GM12878 (cell line): ENCODE data around the gene ADD2. TPM values are rescaled to one million over a fixed set of nuclear protein-coding genes. Genes with fewer than 3 reads are reported as not detected.

Source experiments
- ATAC-seq: fragments of 200-7000 bp; cut with Tn5 transposase; 3 replicates; pipeline ENCODE4 v1.9.1; 2020; ENCODE audit warnings: mild to moderate bottlenecking, moderate library complexity
- BruUV-seq: library from RNA; stranded (reverse); fragments of 400-500 nt; replicated peaks from 2 replicates; lab custom pipeline; 2021; lab: Mats Ljungman, UMichigan
- CTCF ChIA-PET: fragments of 300-600 bp; sonication (Branson Sonifier 250); formaldehyde crosslinking; extraction: SDS; loops from one replicate; lab custom pipeline; 2021; ENCODE audit warnings: inconsistent platforms; lab: Yijun Ruan, JAX
- POLR2A ChIA-PET: fragments of 350-600 bp; formaldehyde crosslinking; extraction: SDS; loops from one replicate; lab custom pipeline; 2021; ENCODE audit warnings: inconsistent platforms; lab: Charles Lee
- RAD21 ChIA-PET: fragments of 300-600 bp; sonication (Branson Sonifier 250); formaldehyde crosslinking; loops from one replicate; lab custom pipeline; 2023; ENCODE audit warnings: antibody characterized with exemption; ENCODE audit not compliant: unreplicated experiment; lab: Charles Lee
- SMC1A ChIA-PET: fragments of 300-600 bp; sonication (Branson Sonifier 250); formaldehyde crosslinking; loops from one replicate; lab custom pipeline; 2023; ENCODE audit not compliant: unreplicated experiment, uncharacterized antibody; lab: Charles Lee
- DNase-seq: peaks from one replicate; pipeline ENCODE4 v3.0.0-alpha.2; 2011; ENCODE audit warnings: low read depth, low spot score
- FAIRE-seq: peaks from 3 replicates; lab custom pipeline; 2011; peaks lifted over from hg19 to GRCh38; lab: Jason Lieb, UNC
- H2AFZ ChIP-seq: 2 replicates; pipeline ENCODE4 v1.6.0; 2011; ENCODE audit warnings: low read depth, low read length, control low read depth; ENCODE audit not compliant: control insufficient read depth
- H3K27ac ChIP-seq: 2 replicates; pipeline ENCODE4 v1.5.1; 2011; ENCODE audit warnings: control low read depth; ENCODE audit not compliant: control insufficient read depth, insufficient read depth
- H3K27me3 ChIP-seq, 2 experiments: replicated peaks in 1 of 2; 2 replicates each; pipeline versions ENCODE4 v1.6.0 to v1.6.1; 2011; ENCODE audit warnings: low read length in 1 of 2; ENCODE audit not compliant: control insufficient read depth in 2 of 2, insufficient read depth in 2 of 2
- H3K36me3 ChIP-seq, 2 experiments: 2 replicates each; pipeline ENCODE4 v1.5.1; 2011; ENCODE audit warnings: low read length in 1 of 2; ENCODE audit not compliant: control insufficient read depth in 2 of 2, insufficient read depth in 2 of 2
- H3K4me1 ChIP-seq: 2 replicates; pipeline ENCODE4 v1.6.1; 2011; ENCODE audit warnings: mild to moderate bottlenecking, low read length, moderate library complexity, mixed read lengths; ENCODE audit not compliant: control insufficient read depth, insufficient read depth
- H3K4me2 ChIP-seq: 2 replicates; pipeline ENCODE4 v1.6.0; 2011; ENCODE audit warnings: control low read depth; ENCODE audit not compliant: control insufficient read depth, insufficient read depth
- H3K4me3 ChIP-seq: fragments of 200-600 bp; sonication (generic); 2 replicates; pipeline ENCODE4 v1.5.1; 2016
- H3K79me2 ChIP-seq: 2 replicates; pipeline ENCODE4 v1.6.0; 2011; ENCODE audit warnings: low read length; ENCODE audit not compliant: control insufficient read depth, insufficient read depth
- H3K9ac ChIP-seq: 2 replicates; pipeline ENCODE4 v1.8.0; 2011; ENCODE audit warnings: low read length, control low read depth, mixed read lengths; ENCODE audit not compliant: control insufficient read depth, insufficient read depth
- H3K9me3 ChIP-seq: replicated peaks from 3 replicates; pipeline ENCODE4 v1.5.1; 2011; ENCODE audit warnings: mild to moderate bottlenecking, low read length; ENCODE audit not compliant: control insufficient read depth, insufficient read depth
- H4K20me1 ChIP-seq: 2 replicates; pipeline ENCODE4 v1.6.0; 2011; ENCODE audit not compliant: control insufficient read depth, insufficient read depth
- BCL11A ChIP-seq: IDR thresholded peaks from 2 replicates; pipeline ENCODE4 v1.6.1; 2011; ENCODE audit warnings: low read depth, low read length
- BHLHE40 ChIP-seq, 2 experiments: fragments of 450-650 bp in 1 of 2; IDR thresholded peaks; 2 replicates each; pipeline ENCODE4 v1.6.1; 2011 to 2017; ENCODE audit warnings: low read depth in 2 of 2, borderline replicate concordance in 1 of 2, improper control_type of control experiment in 1 of 2, low read length in 1 of 2, mild to moderate bottlenecking in 1 of 2
- CBX3 ChIP-seq: fragments of 200-600 bp; sonication (generic); IDR thresholded peaks from 2 replicates; pipeline ENCODE4 v1.6.1; 2016; ENCODE audit warnings: low read depth, borderline replicate concordance
- EGR1 ChIP-seq, 2 experiments: IDR thresholded peaks; 1 replicate in 1 of 2; 2 replicates in 1 of 2; pipeline ENCODE4 v1.6.1; 2011 to 2012; ENCODE audit warnings: low read depth in 2 of 2, low read length in 2 of 2, borderline replicate concordance in 1 of 2, mild to moderate bottlenecking in 1 of 2, moderate library complexity in 1 of 2
- JUND ChIP-seq: IDR thresholded peaks from 2 replicates; pipeline ENCODE4 v1.6.1; 2012; ENCODE audit warnings: low read depth, mild to moderate bottlenecking, low read length, improper control_type of control experiment, moderate library complexity
- KLF5 ChIP-seq: fragments of 450-650 bp; IDR thresholded peaks from 2 replicates; pipeline ENCODE4 v1.6.1; 2014; ENCODE audit warnings: mild to moderate bottlenecking; ENCODE audit not compliant: partially characterized antibody
- PAX5 ChIP-seq: IDR thresholded peaks from 2 replicates; pipeline ENCODE4 v1.6.1; 2011; ENCODE audit warnings: low read depth, low read length, borderline replicate concordance
- SMAD1 ChIP-seq: fragments of 450-650 bp; IDR thresholded peaks from 2 replicates; pipeline ENCODE4 v1.6.1; 2018; ENCODE audit warnings: mild to moderate bottlenecking, low read depth; ENCODE audit not compliant: partially characterized antibody
- SP1 ChIP-seq: IDR thresholded peaks from one replicate; pipeline ENCODE4 v1.6.1; 2011; ENCODE audit warnings: low read depth, low read length
- WGBS: methylation state at CpG from one replicate; pipeline ENCODE4 v1.1.6; 2016; ENCODE audit warnings: low lambda C conversion rate; ENCODE audit not compliant: insufficient replicate concordance, insufficient coverage; ENCODE audit errors: missing lambda C conversion rate; 5-methylcytosine and 5-hydroxymethylcytosine counted together
- in situ Hi-C: fragments of 300-500 bp; cut with MboI; formaldehyde crosslinking; loops from 9 replicates; pipeline ENCODE4 v1.14.3; 2018; ENCODE audit warnings: mixed read lengths
- intact Hi-C: fragments of 100-400 bp; cut with micrococcal nuclease; formaldehyde crosslinking; loops from one replicate; pipeline ENCODE4 v1.14.2; 2022; ENCODE audit not compliant: unreplicated experiment
- polyA plus RNA-seq, 11 experiments: library from polyadenylated mRNA; depleted of rRNA in 4 of 11; unstranded in 6 of 11; stranded (reverse) in 5 of 11; fragments of >200 nt; fragmentation: Nextera tagmentation in 4 of 11; fragmentation: Illumina TruSeq in 1 of 11; extraction: Ambion mirVana in 4 of 11; extraction: Trizol in 1 of 11; gene quantifications; 1 replicate in 1 of 11; 2 replicates in 10 of 11; pipeline versions ENCODE4 v1.2.1 to v1.2.3, GENCODE V29; 2011 to 2016; ENCODE audit warnings: inconsistent platforms in 2 of 11, missing spikeins in 2 of 11, low read depth in 1 of 11
- total RNA-seq, 4 experiments: library from RNA; depleted of rRNA in 3 of 4; stranded (reverse); fragments of >200 nt in 3 of 4; fragmentation: Illumina TruSeq in 1 of 4; extraction: Trizol in 1 of 4; gene quantifications; 2 replicates each; pipeline versions ENCODE4 v1.2.1 to v1.2.3, GENCODE V29; 2013 to 2021
- TF ChIP-seq, protein P1 (sequence below): fragments of 450-650 bp; IDR thresholded peaks from 2 replicates; pipeline ENCODE4 v1.6.1; 2017; ENCODE audit warnings: mild to moderate bottlenecking, moderate library complexity
- TF ChIP-seq, protein P2 (sequence below): fragments of 150-350 bp; IDR thresholded peaks from 2 replicates; pipeline ENCODE4 v1.6.1; 2014; ENCODE audit warnings: mild to moderate bottlenecking, low read depth, low read length
- TF ChIP-seq, protein P3 (sequence below): fragments of 450-650 bp; IDR thresholded peaks from 2 replicates; pipeline ENCODE4 v1.6.1; 2016; ENCODE audit warnings: mild to moderate bottlenecking

Gene ADD2
- total and polyA plus RNA-seq, 10 of the 15 experiments (the other 5 are each of a cell fraction or from before 2014, with no cell fraction given): 0.05 to 0.13 (median 0.08) TPM; not detected in 7

DNA sequence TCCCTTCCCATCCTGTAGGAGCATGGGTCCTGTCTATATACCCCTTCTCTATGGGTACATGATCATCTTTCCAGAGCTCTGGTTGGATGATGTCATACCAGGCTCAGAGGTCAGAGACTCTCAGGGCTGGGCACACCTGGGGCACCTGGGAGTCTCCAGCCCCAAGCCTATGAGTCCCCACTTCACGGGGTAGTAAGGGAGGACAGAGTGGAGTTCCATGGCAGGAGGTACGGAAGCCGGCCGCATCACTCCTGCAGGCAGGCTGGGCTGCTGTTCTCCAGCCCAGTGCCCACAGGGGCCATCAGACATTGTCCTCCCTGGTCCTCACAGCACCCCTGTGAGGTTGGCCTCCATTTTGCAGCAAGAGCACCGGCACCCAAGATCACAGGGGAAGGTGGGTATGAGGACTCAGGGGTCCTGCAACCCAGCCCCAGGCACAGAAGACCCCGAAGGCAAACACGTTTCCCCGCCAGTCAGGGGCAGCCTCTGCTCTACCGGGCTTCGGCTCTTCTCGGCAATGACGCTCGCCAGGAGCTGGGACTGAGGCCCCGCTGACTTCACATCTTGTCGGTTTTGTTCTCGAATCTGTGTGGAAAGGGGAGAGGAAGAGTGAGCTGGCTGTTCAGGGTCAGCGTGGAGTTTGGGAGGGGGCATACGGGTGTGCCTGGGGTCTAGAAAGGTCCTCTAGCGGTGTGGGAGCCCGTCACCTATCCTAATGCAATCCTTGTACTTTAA is 91.5 kb downstream of the ADD2 start:
- RAD21 ChIA-PET: no interaction called here

DNA sequence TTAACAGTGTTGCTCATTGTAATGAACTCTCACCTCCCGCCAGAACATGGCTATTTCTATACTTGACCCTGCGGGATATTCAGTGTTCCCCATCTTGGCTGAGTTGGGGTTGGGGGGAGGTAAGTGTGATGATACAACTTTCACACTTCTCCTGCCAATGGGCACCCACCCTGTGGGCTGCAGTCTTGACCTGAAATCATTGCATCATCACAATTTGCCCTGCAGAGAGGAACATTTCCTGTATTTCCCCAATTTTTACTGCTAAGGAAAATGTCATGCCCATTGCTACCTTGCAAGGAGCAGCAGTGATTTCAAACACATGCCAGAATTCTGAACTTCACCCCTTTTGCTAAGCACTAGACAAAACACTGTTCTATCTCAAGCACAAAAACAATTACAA is 92.1 kb downstream of the ADD2 start:
- RAD21 ChIA-PET: no interaction called here
- DNase-seq (no peak), ATAC-seq (no peak), FAIRE-seq (no peak)
- 38% methylated on average over 2 of the region's 2 CpGs for WGBS
- Histone ChIP-seq H3K4me1 (no peaks in the 10 kb centered on the region), H2AFZ (no peak overlapping the region), H4K20me1 (no peaks in the 10 kb centered on the region), H3K27ac (no peak overlapping the region), H3K4me2 (no peak overlapping the region), H3K36me3 (no peaks in the 10 kb centered on the region), H3K79me2 (no peaks in the 10 kb centered on the region), H3K4me3 (no peak overlapping the region), H3K9me3 (no peaks in the 10 kb centered on the region), H3K9ac (no peak overlapping the region), H3K27me3 (no peaks in the 10 kb centered on the region; a peak in 2 of 4 replicates)
- CTCF ChIA-PET: no interaction called here
- POLR2A ChIA-PET: no interaction called here
- SMC1A ChIA-PET: no interaction called here
- BruUV-seq: no TSS peak
- in situ Hi-C loops (no loop called here), intact Hi-C loops (no loop called here)
- TF ChIP-seq SP1 (no peak), CBX3 (no peak), PAX5 (no peak), KLF5 (no peak)
- TF ChIP-seq, protein P1, sequence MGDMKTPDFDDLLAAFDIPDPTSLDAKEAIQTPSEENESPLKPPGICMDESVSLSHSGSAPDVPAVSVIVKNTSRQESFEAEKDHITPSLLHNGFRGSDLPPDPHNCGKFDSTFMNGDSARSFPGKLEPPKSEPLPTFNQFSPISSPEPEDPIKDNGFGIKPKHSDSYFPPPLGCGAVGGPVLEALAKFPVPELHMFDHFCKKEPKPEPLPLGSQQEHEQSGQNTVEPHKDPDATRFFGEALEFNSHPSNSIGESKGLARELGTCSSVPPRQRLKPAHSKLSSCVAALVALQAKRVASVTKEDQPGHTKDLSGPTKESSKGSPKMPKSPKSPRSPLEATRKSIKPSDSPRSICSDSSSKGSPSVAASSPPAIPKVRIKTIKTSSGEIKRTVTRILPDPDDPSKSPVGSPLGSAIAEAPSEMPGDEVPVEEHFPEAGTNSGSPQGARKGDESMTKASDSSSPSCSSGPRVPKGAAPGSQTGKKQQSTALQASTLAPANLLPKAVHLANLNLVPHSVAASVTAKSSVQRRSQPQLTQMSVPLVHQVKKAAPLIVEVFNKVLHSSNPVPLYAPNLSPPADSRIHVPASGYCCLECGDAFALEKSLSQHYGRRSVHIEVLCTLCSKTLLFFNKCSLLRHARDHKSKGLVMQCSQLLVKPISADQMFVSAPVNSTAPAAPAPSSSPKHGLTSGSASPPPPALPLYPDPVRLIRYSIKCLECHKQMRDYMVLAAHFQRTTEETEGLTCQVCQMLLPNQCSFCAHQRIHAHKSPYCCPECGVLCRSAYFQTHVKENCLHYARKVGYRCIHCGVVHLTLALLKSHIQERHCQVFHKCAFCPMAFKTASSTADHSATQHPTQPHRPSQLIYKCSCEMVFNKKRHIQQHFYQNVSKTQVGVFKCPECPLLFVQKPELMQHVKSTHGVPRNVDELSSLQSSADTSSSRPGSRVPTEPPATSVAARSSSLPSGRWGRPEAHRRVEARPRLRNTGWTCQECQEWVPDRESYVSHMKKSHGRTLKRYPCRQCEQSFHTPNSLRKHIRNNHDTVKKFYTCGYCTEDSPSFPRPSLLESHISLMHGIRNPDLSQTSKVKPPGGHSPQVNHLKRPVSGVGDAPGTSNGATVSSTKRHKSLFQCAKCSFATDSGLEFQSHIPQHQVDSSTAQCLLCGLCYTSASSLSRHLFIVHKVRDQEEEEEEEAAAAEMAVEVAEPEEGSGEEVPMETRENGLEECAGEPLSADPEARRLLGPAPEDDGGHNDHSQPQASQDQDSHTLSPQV: no peak
- TF ChIP-seq, protein P2, sequence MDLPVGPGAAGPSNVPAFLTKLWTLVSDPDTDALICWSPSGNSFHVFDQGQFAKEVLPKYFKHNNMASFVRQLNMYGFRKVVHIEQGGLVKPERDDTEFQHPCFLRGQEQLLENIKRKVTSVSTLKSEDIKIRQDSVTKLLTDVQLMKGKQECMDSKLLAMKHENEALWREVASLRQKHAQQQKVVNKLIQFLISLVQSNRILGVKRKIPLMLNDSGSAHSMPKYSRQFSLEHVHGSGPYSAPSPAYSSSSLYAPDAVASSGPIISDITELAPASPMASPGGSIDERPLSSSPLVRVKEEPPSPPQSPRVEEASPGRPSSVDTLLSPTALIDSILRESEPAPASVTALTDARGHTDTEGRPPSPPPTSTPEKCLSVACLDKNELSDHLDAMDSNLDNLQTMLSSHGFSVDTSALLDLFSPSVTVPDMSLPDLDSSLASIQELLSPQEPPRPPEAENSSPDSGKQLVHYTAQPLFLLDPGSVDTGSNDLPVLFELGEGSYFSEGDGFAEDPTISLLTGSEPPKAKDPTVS: no peak
- TF ChIP-seq, protein P3, sequence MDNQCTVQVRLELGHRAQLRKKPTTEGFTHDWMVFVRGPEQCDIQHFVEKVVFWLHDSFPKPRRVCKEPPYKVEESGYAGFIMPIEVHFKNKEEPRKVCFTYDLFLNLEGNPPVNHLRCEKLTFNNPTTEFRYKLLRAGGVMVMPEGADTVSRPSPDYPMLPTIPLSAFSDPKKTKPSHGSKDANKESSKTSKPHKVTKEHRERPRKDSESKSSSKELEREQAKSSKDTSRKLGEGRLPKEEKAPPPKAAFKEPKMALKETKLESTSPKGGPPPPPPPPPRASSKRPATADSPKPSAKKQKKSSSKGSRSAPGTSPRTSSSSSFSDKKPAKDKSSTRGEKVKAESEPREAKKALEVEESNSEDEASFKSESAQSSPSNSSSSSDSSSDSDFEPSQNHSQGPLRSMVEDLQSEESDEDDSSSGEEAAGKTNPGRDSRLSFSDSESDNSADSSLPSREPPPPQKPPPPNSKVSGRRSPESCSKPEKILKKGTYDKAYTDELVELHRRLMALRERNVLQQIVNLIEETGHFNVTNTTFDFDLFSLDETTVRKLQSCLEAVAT: no peak

More for the DNA sequence above, 91.5 kb downstream of the ADD2 start:
- intact Hi-C loops (no loop called here), in situ Hi-C loops (no loop called here)
- no peaks in the 10 kb centered on the region for H4K20me1 ChIP-seq
- H3K4me2 ChIP-seq: no peak overlapping the region
- no peak overlapping the region for H3K9ac ChIP-seq
- ATAC-seq (no peak), DNase-seq (no peak), FAIRE-seq (no peak)
- H3K27ac ChIP-seq: no peak overlapping the region
- H3K79me2 ChIP-seq: no peaks in the 10 kb centered on the region
- no TSS peak for BruUV-seq
- H3K27me3 ChIP-seq: no peaks in the 10 kb centered on the region; a peak in 2 of 4 replicates
- H3K9me3 ChIP-seq: no peaks in the 10 kb centered on the region
- no peaks in the 10 kb centered on the region for H3K4me1 ChIP-seq
- SMC1A ChIA-PET: no interaction called here
- H2AFZ ChIP-seq: no peak overlapping the region
- no peak overlapping the region for H3K4me3 ChIP-seq
- TF ChIP-seq EGR1 (IDR thresholded peaks at IDR 0.05; ENCODE audit: borderline replicate concordance in 1 of 2, low read depth in 2 of 2, low read length in 2 of 2) (no peak), JUND (no peak), SMAD1 (no peak), BCL11A (no peak), BHLHE40 (IDR thresholded peaks at IDR 0.05; ENCODE audit: borderline replicate concordance in 1 of 2, low read depth in 2 of 2, low read length in 1 of 2) (no peak)
- no peaks in the 10 kb centered on the region for H3K36me3 ChIP-seq
- POLR2A ChIA-PET: no interaction called here
- WGBS: 40% methylated on average over 20 of the region's 20 CpGs
- CTCF ChIA-PET: no interaction called here
